HEK293 (cell line): ENCODE results near the gene HECTD4.

Experiments used
- BCL6B ChIP-seq: fragments of 450-650 bp; formaldehyde crosslinking; IDR thresholded peaks from 2 replicates; pipeline ENCODE4 v1.5.1; 2017; ENCODE audit warnings: missing biosample characterization, missing genetic modification characterization
- GLIS2 ChIP-seq: fragments of 450-650 bp; formaldehyde crosslinking; IDR thresholded peaks from 2 replicates; pipeline ENCODE4 v1.5.1; 2016; ENCODE audit warnings: missing biosample characterization, missing genetic modification characterization
- PBX3 ChIP-seq: sonication (generic); formaldehyde crosslinking; IDR thresholded peaks from 2 replicates; pipeline ENCODE4 v1.8.1; 2022; ENCODE audit warnings: mild to moderate bottlenecking, moderate library complexity, missing genetic modification reagents
- SCRT2 ChIP-seq: fragments of 450-650 bp; formaldehyde crosslinking; IDR thresholded peaks from 2 replicates; pipeline ENCODE4 v1.5.1; 2016; ENCODE audit warnings: missing biosample characterization, missing genetic modification characterization
- SP3 ChIP-seq: fragments of 450-650 bp; formaldehyde crosslinking; IDR thresholded peaks from 2 replicates; pipeline ENCODE4 v1.5.1; 2016; ENCODE audit warnings: missing biosample characterization, missing genetic modification characterization
- SP7 ChIP-seq: fragments of 450-650 bp; formaldehyde crosslinking; IDR thresholded peaks from 2 replicates; pipeline ENCODE4 v1.5.1; 2016; ENCODE audit warnings: missing biosample characterization, missing genetic modification characterization
- YY1 ChIP-seq: fragments of 450-650 bp; formaldehyde crosslinking; IDR thresholded peaks from 2 replicates; pipeline ENCODE4 v1.5.1; 2018; ENCODE audit warnings: missing biosample characterization, missing genetic modification characterization
- ZBTB10 ChIP-seq: fragments of 450-650 bp; formaldehyde crosslinking; IDR thresholded peaks from 2 replicates; pipeline ENCODE4 v1.5.1; 2016; ENCODE audit warnings: missing biosample characterization, missing genetic modification characterization
- ZBTB48 ChIP-seq: fragments of 450-650 bp; formaldehyde crosslinking; IDR thresholded peaks from 2 replicates; pipeline ENCODE4 v1.5.1; 2016; ENCODE audit warnings: missing biosample characterization, missing genetic modification characterization
- ZIC2 ChIP-seq: fragments of 450-650 bp; formaldehyde crosslinking; IDR thresholded peaks from 2 replicates; pipeline ENCODE4 v1.5.1; 2016; ENCODE audit warnings: missing biosample characterization, missing genetic modification characterization
- ZNF148 ChIP-seq: fragments of 450-650 bp; formaldehyde crosslinking; IDR thresholded peaks from 2 replicates; pipeline ENCODE4 v1.5.0; 2017; ENCODE audit warnings: missing biosample characterization, missing genetic modification characterization, borderline replicate concordance
- ZNF221 ChIP-seq: fragments of 450-650 bp; formaldehyde crosslinking; IDR thresholded peaks from 2 replicates; pipeline ENCODE4 v1.5.1; 2017; ENCODE audit warnings: missing biosample characterization, missing genetic modification characterization, borderline replicate concordance
- ZNF23 ChIP-seq: fragments of 450-650 bp; formaldehyde crosslinking; IDR thresholded peaks from 2 replicates; pipeline ENCODE4 v1.5.1; 2016; ENCODE audit warnings: missing biosample characterization, missing genetic modification characterization, borderline replicate concordance
- ZNF239 ChIP-seq: fragments of 450-650 bp; formaldehyde crosslinking; IDR thresholded peaks from 2 replicates; pipeline ENCODE4 v1.5.1; 2016; ENCODE audit warnings: missing biosample characterization, missing genetic modification characterization
- ZNF280C ChIP-seq: fragments of 450-650 bp; formaldehyde crosslinking; IDR thresholded peaks from 2 replicates; pipeline ENCODE4 v1.5.1; 2016; ENCODE audit warnings: missing biosample characterization, missing genetic modification characterization
- ZNF302 ChIP-seq: fragments of 450-650 bp; formaldehyde crosslinking; IDR thresholded peaks from 2 replicates; pipeline ENCODE4 v1.5.1; 2016; ENCODE audit warnings: missing biosample characterization, missing genetic modification characterization, low read depth
- ZNF48 ChIP-seq: fragments of 450-650 bp; formaldehyde crosslinking; IDR thresholded peaks from 2 replicates; pipeline ENCODE4 v1.5.1; 2016; ENCODE audit warnings: missing biosample characterization, missing genetic modification characterization
- ZNF510 ChIP-seq: fragments of 450-650 bp; formaldehyde crosslinking; IDR thresholded peaks from 2 replicates; pipeline ENCODE4 v1.5.1; 2018; ENCODE audit warnings: mild to moderate bottlenecking, missing genetic modification characterization, missing biosample characterization; ENCODE audit not compliant: insufficient replicate concordance
- ZNF513 ChIP-seq: fragments of 450-650 bp; IDR thresholded peaks from 2 replicates; pipeline ENCODE4 v1.5.1; 2018; ENCODE audit warnings: missing biosample characterization, missing genetic modification characterization
- ZNF548 ChIP-seq: fragments of 450-650 bp; formaldehyde crosslinking; IDR thresholded peaks from 2 replicates; pipeline ENCODE4 v1.5.1; 2016; ENCODE audit warnings: missing biosample characterization, missing genetic modification characterization
- ZNF549 ChIP-seq: fragments of 450-650 bp; IDR thresholded peaks from 2 replicates; pipeline ENCODE4 v1.5.1; 2018; ENCODE audit warnings: missing biosample characterization, missing genetic modification characterization, mild to moderate bottlenecking, inconsistent platforms, moderate library complexity
- ZNF600 ChIP-seq: fragments of 450-650 bp; formaldehyde crosslinking; IDR thresholded peaks from 2 replicates; pipeline ENCODE4 v1.5.1; 2016; ENCODE audit warnings: missing biosample characterization, missing genetic modification characterization
- ZNF610 ChIP-seq: fragments of 450-650 bp; formaldehyde crosslinking; IDR thresholded peaks from 2 replicates; pipeline ENCODE4 v1.5.1; 2016; ENCODE audit warnings: missing biosample characterization, missing genetic modification characterization, borderline replicate concordance
- ZNF626 ChIP-seq: fragments of 450-650 bp; sonication (Bioruptor Pico); formaldehyde crosslinking; IDR thresholded peaks from 2 replicates; pipeline ENCODE4 v1.5.1; 2018; ENCODE audit warnings: missing biosample characterization, missing genetic modification characterization, inconsistent platforms
- ZNF660 ChIP-seq: fragments of 450-650 bp; IDR thresholded peaks from 2 replicates; pipeline ENCODE4 v1.5.1; 2018; ENCODE audit warnings: missing biosample characterization, mild to moderate bottlenecking, missing genetic modification characterization
- ZNF670 ChIP-seq: fragments of 450-650 bp; formaldehyde crosslinking; IDR thresholded peaks from 2 replicates; pipeline ENCODE4 v1.5.1; 2016; ENCODE audit warnings: missing biosample characterization, missing genetic modification characterization, low read depth
- ZNF701 ChIP-seq: fragments of 450-650 bp; formaldehyde crosslinking; IDR thresholded peaks from 2 replicates; pipeline ENCODE4 v1.5.1; 2016; ENCODE audit warnings: missing biosample characterization, missing genetic modification characterization
- ZNF776 ChIP-seq: fragments of 450-650 bp; formaldehyde crosslinking; IDR thresholded peaks from 2 replicates; pipeline ENCODE4 v1.5.0; 2017; ENCODE audit warnings: missing biosample characterization, missing genetic modification characterization, borderline replicate concordance
- ZNF792 ChIP-seq: fragments of 450-650 bp; formaldehyde crosslinking; IDR thresholded peaks from 2 replicates; pipeline ENCODE4 v1.5.1; 2016; ENCODE audit warnings: missing biosample characterization, missing genetic modification characterization

The HECTD4 gene

GRCh38 chr12:112418608-112419296, 36.5 kb upstream of the HECTD4 start, which contains the start of gene PTPN11 (continued):
- TF ChIP-seq ZNF513 (tag by site-specific recombination), result no peak; the same call in 1 of the 2 replicates
- TF ChIP-seq ZNF610, result peak; percentile 53; the same call in 1 of the 2 replicates
- TF ChIP-seq ZNF148 (tag by site-specific recombination), result no peak
- no peak for TF ChIP-seq ZNF510 (tag by site-specific recombination)
- no peak for TF ChIP-seq ZNF280C (tag by site-specific recombination)
- peak; percentile 73 for TF ChIP-seq SP3
- no peak for TF ChIP-seq ZNF48 (tag by site-specific recombination)
- TF ChIP-seq ZNF23 (tag by site-specific recombination), result no peak
- TF ChIP-seq ZNF221 (tag by site-specific recombination), result no peak
- no peak for TF ChIP-seq ZNF239
- no peak for TF ChIP-seq ZNF776 (tag by site-specific recombination)
- TF ChIP-seq ZNF701, result no peak
- no peak; the same call in 1 of the 2 replicates for TF ChIP-seq ZNF660 (tag by site-specific recombination)
- TF ChIP-seq BCL6B (tag by site-specific recombination), result no peak
- TF ChIP-seq ZNF792 (tag by site-specific recombination), result no peak
- TF ChIP-seq YY1 (tag by site-specific recombination), result peak; percentile 87
- TF ChIP-seq ZNF626, result no peak
- TF ChIP-seq ZNF548 (tag by site-specific recombination), result no peak
- no peak for TF ChIP-seq ZNF670
- no peak for TF ChIP-seq SCRT2 (tag by site-specific recombination)
- TF ChIP-seq ZBTB10 (tag by site-specific recombination), result peak; percentile 56; the same call in 1 of the 2 replicates
- TF ChIP-seq ZNF302, result no peak
- peak; percentile 55; the same call in 1 of the 2 replicates for TF ChIP-seq ZNF600
- peak; percentile 17; the same call in 1 of the 2 replicates for TF ChIP-seq PBX3 (CRISPR knock-in tag)
- peak; percentile 66 for TF ChIP-seq SP7
- TF ChIP-seq ZBTB48 (tag by site-specific recombination), result 0 out of 2 replicates have a peak, but pooled peaks have one; percentile 10
- TF ChIP-seq ZNF549, result no peak
- no peak for TF ChIP-seq ZIC2 (tag by site-specific recombination)
- peak; percentile 88; the same call in 1 of the 2 replicates for TF ChIP-seq GLIS2 (tag by site-specific recombination)
